GM21423 (cell line): ENCODE data around the gene OPRD1.

Source experiments
- ATAC-seq: cut with Tn5 transposase; IDR thresholded peaks from one replicate; pipeline ENCODE4 v1.9.1; 2021; ENCODE audit warnings: mild to moderate bottlenecking, moderate library complexity; ENCODE audit not compliant: unreplicated experiment

OPRD1 gene

GRCh38 chr1:28900562-28900961, 88.6 kb downstream of the OPRD1 start:
- no peak for ATAC-seq

DNA sequence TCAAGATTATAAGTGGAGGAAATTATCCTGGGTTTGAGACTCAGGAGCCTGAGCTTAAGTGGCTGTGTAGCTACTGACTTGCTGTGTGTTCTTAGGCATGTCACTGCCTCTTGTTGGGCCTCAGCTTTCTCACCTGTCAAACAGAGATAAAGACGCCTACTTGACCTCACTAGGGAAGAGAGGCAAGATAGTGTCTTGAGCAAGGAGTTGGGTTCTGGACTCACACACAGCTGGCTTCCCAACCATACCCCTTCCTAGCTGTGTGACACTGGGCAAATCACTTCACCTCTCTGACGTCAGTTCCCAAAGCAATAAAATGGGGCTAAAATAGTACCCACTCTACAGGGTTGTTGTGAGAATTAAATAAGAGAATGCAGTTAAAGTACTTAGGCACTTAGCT, 90.8 kb downstream of the OPRD1 start:
- ATAC-seq: no peak

DNA sequence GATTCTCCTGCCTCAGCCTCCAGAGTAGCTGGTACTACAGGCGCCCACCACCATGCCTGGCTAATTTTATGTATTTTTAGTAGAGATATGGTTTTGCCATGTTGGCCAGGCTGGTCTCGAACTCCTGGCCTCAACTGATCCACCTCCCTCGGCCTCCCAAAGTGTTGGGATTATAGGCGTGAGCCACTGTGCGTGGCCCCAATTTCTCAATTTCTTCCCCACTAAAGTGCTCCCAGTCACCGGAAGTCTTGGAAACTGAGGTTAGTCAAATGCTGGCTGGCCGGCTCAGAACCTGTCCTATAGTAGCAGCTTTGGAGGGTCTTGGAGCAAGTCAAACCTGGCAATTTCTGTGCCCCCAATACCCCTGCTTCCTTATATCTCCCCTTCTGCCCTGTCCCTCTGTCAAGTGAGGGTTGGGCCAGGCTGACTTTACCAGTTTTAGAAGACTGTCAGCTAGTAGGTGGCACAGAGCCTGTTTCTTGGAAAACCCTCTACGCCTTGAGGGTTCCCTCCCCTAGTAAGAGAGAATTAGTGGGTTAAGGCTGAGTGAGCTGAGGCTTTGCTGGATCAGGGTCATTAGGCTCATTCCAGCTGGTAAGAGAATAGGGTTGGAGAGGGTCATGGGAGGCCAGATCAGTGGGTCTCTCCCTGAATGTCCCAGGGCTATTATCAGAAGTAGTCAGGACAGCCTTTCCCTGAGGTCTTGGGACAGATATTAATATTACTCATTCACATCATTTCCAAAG, 94.1 kb downstream of the OPRD1 start:
- ATAC-seq: no peak

- no peak for ATAC-seq
Observed at GRCh38 chr1:28909198-28909597, 97.2 kb downstream of the OPRD1 start.

GRCh38 chr1:28910379-28911115, 98.6 kb downstream of the OPRD1 start:
- no peak for ATAC-seq

DNA sequence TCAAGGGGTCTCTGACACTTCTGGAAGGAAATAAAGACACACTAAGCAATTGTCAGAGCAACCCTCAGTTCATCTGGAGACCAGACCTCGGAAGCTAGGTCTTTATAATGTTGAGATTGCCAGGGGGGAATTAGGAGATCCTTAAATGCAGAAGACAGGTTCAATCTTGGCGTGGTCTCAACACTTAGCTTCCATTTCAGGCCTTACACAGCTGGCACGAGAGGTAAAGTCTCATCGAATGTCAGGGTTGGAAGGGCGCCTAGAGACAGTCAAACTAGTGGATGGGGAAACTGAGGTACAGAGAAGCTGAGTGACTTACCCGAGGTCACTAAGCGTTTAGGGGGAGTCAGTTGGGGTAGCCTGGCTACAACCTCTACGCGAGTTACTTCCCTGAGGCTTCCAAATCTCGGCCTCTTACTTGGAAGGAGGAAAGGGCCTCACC, 101.8 kb downstream of the OPRD1 start:
- ATAC-seq: no peak

DNA sequence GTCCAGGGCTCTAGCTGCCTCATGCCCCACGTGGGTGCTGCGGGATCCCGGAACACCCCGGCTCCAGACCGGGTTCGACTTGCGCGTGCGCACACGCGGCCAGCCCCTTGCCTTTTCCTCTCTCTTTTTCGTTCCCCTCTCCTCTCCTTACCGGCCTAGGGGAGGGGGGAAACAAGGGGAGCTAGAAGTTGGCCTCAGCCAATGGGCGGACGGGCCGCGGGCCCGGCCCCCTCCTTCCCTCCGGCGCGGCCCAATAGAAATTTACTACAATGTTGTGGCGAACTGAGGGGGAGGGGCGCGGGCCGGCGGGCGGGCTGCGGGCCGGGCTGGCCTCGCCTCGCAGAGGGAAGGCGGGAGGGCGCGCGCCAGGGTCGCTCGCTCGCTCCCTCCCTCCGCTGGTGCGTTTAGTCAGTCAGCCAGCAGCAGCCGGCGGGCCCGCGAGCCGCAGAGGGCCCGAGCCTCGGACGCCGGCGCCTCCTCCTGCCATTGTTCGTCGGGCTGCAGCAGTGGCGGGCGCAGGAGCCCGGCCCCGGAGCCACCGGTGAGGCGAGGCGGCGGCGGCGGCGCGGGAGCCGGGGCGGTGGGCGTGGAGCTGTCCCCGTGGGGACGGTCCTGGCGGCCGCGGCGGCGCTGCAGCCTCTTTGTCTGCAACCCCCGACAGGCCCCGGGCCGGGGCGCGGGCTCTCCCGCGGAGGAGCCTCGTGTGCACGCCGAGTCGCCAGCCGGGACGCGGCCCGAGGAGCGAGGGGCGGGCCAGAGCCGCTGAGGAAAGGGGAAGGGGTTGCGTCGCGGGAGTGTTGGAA, 102.5 kb downstream of the OPRD1 start, which contains the start of gene EPB41:
Gene EPB41 (plus strand): TSS at position 342 of the 803 bp plus-strand sequence. CDS start 72,869 bp downstream, outside the sequence.
- peak; percentile 85 for ATAC-seq

GRCh38 chr1:28915031-28915895, 103.3 kb downstream of the OPRD1 start:
- peak; percentile 13 for ATAC-seq

- ATAC-seq: no peak
Observed at GRCh38 chr1:28917757-28918118, 105.8 kb downstream of the OPRD1 start.
